GM19099 (cell line): ENCODE data around the gene RGL3.

Source experiments
- POLR2A ChIP-seq: IDR thresholded peaks from 3 replicates; pipeline ENCODE4 v1.6.1; 2011; ENCODE audit warnings: low read depth; ENCODE audit not compliant: insufficient read length; ENCODE audit errors: extremely low read depth

Gene RGL3

GRCh38 chr19:11401808-11402543, 17.1 kb downstream of the RGL3 start:
- TF ChIP-seq POLR2A: no peak

GRCh38 chr19:11400798-11401197, 18.3 kb downstream of the RGL3 start:
- no peak for TF ChIP-seq POLR2A

- TF ChIP-seq POLR2A: no peak
Observed at GRCh38 chr19:11399667-11400066, 19.4 kb downstream of the RGL3 start.

- no peak for TF ChIP-seq POLR2A
Observed at GRCh38 chr19:11397089-11397610, 22.0 kb downstream of the RGL3 start.

- no peak for TF ChIP-seq POLR2A
Observed at GRCh38 chr19:11390933-11391680, 28.0 kb downstream of the RGL3 start.

- no peak for TF ChIP-seq POLR2A
Observed at GRCh38 chr19:11390359-11390758, 28.8 kb downstream of the RGL3 start.

- TF ChIP-seq POLR2A: no peak
Observed at GRCh38 chr19:11387162-11388034, 31.7 kb downstream of the RGL3 start.

GRCh38 chr19:11384778-11385129, 34.4 kb downstream of the RGL3 start:
- TF ChIP-seq POLR2A: no peak

GRCh38 chr19:11383706-11384048, 35.4 kb downstream of the RGL3 start:
- TF ChIP-seq POLR2A: no peak

- no peak for TF ChIP-seq POLR2A
Observed at GRCh38 chr19:11382898-11383705, 36.0 kb downstream of the RGL3 start.

GRCh38 chr19:11380653-11381537, 38.2 kb downstream of the RGL3 start:
- peak; percentile 86 for TF ChIP-seq POLR2A

GRCh38 chr19:11379857-11380350, 39.2 kb downstream of the RGL3 start:
- TF ChIP-seq POLR2A: no peak

- no peak for TF ChIP-seq POLR2A
Observed at GRCh38 chr19:11378319-11379189, 40.6 kb downstream of the RGL3 start.

GRCh38 chr19:11377756-11378155, 41.4 kb downstream of the RGL3 start:
- no peak for TF ChIP-seq POLR2A
